ENCODE measurements around the gene TMEM132A. TPM values are rescaled to one million over a fixed set of nuclear protein-coding genes. Genes with fewer than 3 reads are reported as not detected.

TMEM132A gene
- total and polyA plus RNA-seq, 2 of the 13 experiments (the other 11 are each of a cell fraction or from before 2014, with no cell fraction given) = 11.1 to 32.9 TPM

DNA sequence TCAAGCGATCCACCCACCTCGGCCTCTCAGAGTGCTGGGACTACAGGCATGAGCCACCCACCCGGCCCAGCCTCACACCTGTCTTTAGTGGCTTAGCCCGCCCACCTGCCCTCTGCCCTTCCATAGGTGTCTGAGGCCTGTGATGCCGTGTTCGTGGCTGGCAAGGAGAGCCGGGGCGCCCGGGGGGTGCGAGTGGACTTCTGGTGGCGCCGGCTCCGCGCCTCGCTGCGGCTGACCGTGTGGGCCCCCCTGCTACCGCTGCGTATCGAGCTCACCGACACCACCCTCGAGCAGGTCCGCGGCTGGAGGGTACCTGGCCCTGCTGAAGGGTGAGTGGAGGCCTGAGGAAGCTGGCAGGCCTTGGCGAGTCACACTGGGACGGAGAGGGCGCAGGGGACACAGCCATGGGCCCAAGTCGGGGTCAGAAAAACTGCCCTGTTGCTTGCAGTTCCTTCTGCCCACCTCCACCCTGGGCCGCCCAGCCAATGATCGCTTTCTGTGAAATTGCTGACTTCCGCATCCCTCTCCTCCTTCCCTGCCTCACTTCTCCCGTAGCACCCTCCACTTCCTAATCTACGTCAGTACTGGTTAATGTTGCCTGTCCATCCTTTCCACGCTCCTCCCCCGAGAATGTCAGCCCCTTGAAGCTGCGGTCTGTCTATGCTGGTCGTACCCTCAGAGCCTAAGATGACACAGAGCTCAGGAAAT, 9.3 kb downstream of the TMEM132A start (continued):
- TF ChIP-seq, protein P1, sequence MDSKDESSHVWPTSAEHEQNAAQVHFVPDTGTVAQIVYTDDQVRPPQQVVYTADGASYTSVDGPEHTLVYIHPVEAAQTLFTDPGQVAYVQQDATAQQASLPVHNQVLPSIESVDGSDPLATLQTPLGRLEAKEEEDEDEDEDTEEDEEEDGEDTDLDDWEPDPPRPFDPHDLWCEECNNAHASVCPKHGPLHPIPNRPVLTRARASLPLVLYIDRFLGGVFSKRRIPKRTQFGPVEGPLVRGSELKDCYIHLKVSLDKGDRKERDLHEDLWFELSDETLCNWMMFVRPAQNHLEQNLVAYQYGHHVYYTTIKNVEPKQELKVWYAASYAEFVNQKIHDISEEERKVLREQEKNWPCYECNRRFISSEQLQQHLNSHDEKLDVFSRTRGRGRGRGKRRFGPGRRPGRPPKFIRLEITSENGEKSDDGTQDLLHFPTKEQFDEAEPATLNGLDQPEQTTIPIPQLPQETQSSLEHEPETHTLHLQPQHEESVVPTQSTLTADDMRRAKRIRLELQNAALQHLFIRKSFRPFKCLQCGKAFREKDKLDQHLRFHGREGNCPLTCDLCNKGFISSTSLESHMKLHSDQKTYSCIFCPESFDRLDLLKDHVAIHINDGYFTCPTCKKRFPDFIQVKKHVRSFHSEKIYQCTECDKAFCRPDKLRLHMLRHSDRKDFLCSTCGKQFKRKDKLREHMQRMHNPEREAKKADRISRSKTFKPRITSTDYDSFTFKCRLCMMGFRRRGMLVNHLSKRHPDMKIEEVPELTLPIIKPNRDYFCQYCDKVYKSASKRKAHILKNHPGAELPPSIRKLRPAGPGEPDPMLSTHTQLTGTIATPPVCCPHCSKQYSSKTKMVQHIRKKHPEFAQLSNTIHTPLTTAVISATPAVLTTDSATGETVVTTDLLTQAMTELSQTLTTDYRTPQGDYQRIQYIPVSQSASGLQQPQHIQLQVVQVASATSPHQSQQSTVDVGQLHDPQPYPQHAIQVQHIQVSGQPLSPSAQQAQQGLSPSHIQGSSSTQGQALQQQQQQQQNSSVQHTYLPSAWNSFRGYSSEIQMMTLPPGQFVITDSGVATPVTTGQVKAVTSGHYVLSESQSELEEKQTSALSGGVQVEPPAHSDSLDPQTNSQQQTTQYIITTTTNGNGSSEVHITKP (CRISPR knock-in tag; IDR thresholded peaks at IDR 0.05; ENCODE audit: low read depth) = no peak
- TF ChIP-seq LCORL (IDR thresholded peaks at IDR 0.05) = no peak
- no peak for TF ChIP-seq LCORL (CRISPR knock-in tag; IDR thresholded peaks at IDR 0.05)
- TF ChIP-seq PHF21A (CRISPR knock-in tag; IDR thresholded peaks at IDR 0.05) = no peak
- TF ChIP-seq PAF1 (CRISPR knock-in tag; IDR thresholded peaks at IDR 0.05) = no peak
- no peak for TF ChIP-seq KLF9 (CRISPR knock-in tag; IDR thresholded peaks at IDR 0.05; ENCODE audit: low read depth)
- no peak for TF ChIP-seq ZNF264 (CRISPR knock-in tag; IDR thresholded peaks at IDR 0.05)

DNA sequence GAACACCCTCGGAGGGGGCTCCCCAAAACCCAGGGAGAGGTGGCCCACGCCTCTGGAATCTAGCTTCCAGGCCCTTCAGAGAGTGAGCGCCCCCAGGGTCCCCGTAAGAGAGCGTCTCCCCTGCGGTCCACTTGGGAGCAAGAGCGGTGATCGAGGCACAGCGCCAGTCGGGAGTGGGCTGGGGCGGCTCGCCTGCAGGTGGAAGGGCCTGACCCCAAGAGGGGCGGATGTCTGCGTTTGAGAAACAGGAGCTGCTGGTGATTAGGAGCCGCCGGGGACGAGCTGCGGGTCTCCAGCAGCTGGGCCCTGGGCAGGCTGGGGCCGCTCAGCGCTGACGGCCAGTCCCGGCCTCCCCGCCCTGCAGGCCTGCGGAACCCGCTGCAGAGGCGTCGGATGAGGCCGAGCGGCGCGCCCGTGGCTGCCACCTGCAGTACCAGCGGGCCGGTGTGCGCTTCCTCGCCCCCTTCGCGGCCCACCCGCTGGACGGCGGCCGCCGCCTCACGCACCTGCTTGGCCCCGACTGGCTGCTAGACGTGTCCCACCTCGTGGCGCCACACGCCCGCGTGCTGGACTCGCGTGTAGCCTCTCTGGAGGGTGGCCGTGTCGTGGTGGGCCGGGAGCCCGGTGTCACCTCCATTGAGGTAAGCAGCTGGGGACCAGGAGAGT, 10.0 kb downstream of the TMEM132A start:
- peaks cover 2 to 3% of the 10 kb centered on the region in 2 experiments; a peak in 3 of 5 replicates for H3K36me3 ChIP-seq (replicated peaks in 1 of 2; ENCODE audit: control insufficient read depth in 1 of 2, insufficient read depth in 2 of 2, low read length in 2 of 2)
- no peak for ATAC-seq
- in situ Hi-C loops (cut with HindIII; ENCODE audit: extremely low pct_ligation_motif_present, low pct_unique_long_range_greater_than_20kb) (no loop called here), intact Hi-C loops (cut with micrococcal nuclease; ENCODE audit: unreplicated experiment) (no loop called here)
- H3K4me1 ChIP-seq (ENCODE audit: insufficient read depth, low read length) = peaks cover 8% of the 10 kb centered on the region
- no peak overlapping the region for H3K4me2 ChIP-seq (ENCODE audit: low read depth, low read length)
- H3K9me3 ChIP-seq (ENCODE audit: low read length) = no peaks in the 10 kb centered on the region
- no peaks in the 10 kb centered on the region for H3K79me2 ChIP-seq (ENCODE audit: insufficient read depth, low read length)
- no peak overlapping the region for H3K9ac ChIP-seq (ENCODE audit: insufficient read depth, low read depth, low read length)
- no peak for FAIRE-seq
- CTCF ChIA-PET (ENCODE audit: low intra/inter-chr PET ratio, low total read pairs) = no interaction called here
- 96% methylated on average over 44 of the region's 57 CpGs for WGBS (ENCODE audit: low lambda C conversion rate)
- H3K27ac ChIP-seq (ENCODE audit: extremely low read length, insufficient read depth, low read length) = no peak overlapping the region
- DNase-seq (ENCODE audit: low spot score) = no peak
- H2AFZ ChIP-seq (ENCODE audit: low read length) = no peak overlapping the region
- POLR2A ChIA-PET = no interaction called here
- H3K4me3 ChIP-seq (replicated peaks in 1 of 3; ENCODE audit: insufficient read depth in 1 of 3, low read depth in 2 of 3, low read length in 3 of 3) = no peak overlapping the region
- H3K27me3 ChIP-seq (ENCODE audit: control insufficient read depth in 1 of 2, insufficient read depth in 2 of 2, low read length in 2 of 2) = no peaks in the 10 kb centered on the region; a peak in 1 of 5 replicates
- H4K20me1 ChIP-seq (ENCODE audit: insufficient read depth, low read length) = no peaks in the 10 kb centered on the region
- no TSS peak for BruUV-seq (replicated peaks)
- no peak for TF ChIP-seq ZNF788 (CRISPR knock-in tag; IDR thresholded peaks at IDR 0.05; ENCODE audit: borderline replicate concordance)
- TF ChIP-seq ZNF670 (CRISPR knock-in tag; IDR thresholded peaks at IDR 0.05; ENCODE audit: borderline replicate concordance) = no peak
- no peak for TF ChIP-seq JUND (CRISPR knock-in tag; IDR thresholded peaks at IDR 0.05)
- TF ChIP-seq ZNF44 (CRISPR knock-in tag; IDR thresholded peaks at IDR 0.05) = no peak
- TF ChIP-seq GABPB1 (CRISPR knock-in tag; IDR thresholded peaks at IDR 0.05) = no peak
- TF ChIP-seq ZNF605 (CRISPR knock-in tag; IDR thresholded peaks at IDR 0.05) = no peak
- TF ChIP-seq ZNF484 (CRISPR knock-in tag; IDR thresholded peaks at IDR 0.05; ENCODE audit: borderline replicate concordance, low read depth) = no peak
- TF ChIP-seq ISX (CRISPR knock-in tag; conservative IDR thresholded peaks at IDR 0.05) = no peak
- TF ChIP-seq ZNF441 (CRISPR knock-in tag; IDR thresholded peaks at IDR 0.05; ENCODE audit: borderline replicate concordance) = no peak
- no peak for TF ChIP-seq ZNF20 (CRISPR knock-in tag; IDR thresholded peaks at IDR 0.05)
- no peak for TF ChIP-seq ARHGAP35 (CRISPR knock-in tag; IDR thresholded peaks at IDR 0.05; ENCODE audit: borderline replicate concordance)
- no peak for TF ChIP-seq CEBPB (IDR thresholded peaks at IDR 0.05; ENCODE audit: borderline replicate concordance, low read depth, low read length)
- TF ChIP-seq SRSF4 (IDR thresholded peaks at IDR 0.05; ENCODE audit: low read depth, low read length, poor library complexity, severe bottlenecking) = no peak
- TF ChIP-seq TAF1 (CRISPR knock-in tag; IDR thresholded peaks at IDR 0.05) = no peak
- no peak for TF ChIP-seq ZNF234 (CRISPR knock-in tag; conservative IDR thresholded peaks at IDR 0.05)
